Vagina (tissue), 2 donors: ENCODE results near the gene NEDD4L. TPM values are rescaled to one million over a fixed set of nuclear protein-coding genes. Genes with fewer than 3 reads are reported as not detected.

Experiments used
- DNase-seq, 2 donors: peaks; one replicate each; pipeline ENCODE4 v3.0.0-alpha.2; 2017; ENCODE audit errors: extremely low spot score in 2 of 2
- H3K27ac ChIP-seq: fragments of 200-600 bp; sonication (generic); one replicate; pipeline ENCODE4 v1.5.1; 2019
- H3K27me3 ChIP-seq: fragments of 200-600 bp; sonication (generic); one replicate; pipeline ENCODE4 v1.5.1; 2019
- H3K36me3 ChIP-seq, 2 donors: fragments of 200-600 bp; sonication (generic); one replicate each; pipeline ENCODE4 v1.5.1; 2017 to 2019
- H3K4me1 ChIP-seq: fragments of 200-600 bp; sonication (generic); one replicate; pipeline ENCODE4 v1.5.1; 2019
- H3K4me3 ChIP-seq, 2 donors: fragments of 200-600 bp; sonication (generic); 1 replicate in 1 of 2; 2 replicates in 1 of 2; pipeline ENCODE4 v1.5.1; 2016 to 2019
- H3K9me3 ChIP-seq: fragments of 200-600 bp; sonication (generic); one replicate; pipeline ENCODE4 v1.5.1; 2019
- POLR2A ChIP-seq, 2 donors: fragments of 450-650 bp; IDR thresholded peaks; one replicate each; pipeline ENCODE4 v1.6.1; 2017; ENCODE audit warnings: antibody characterized with exemption in 2 of 2, mild to moderate bottlenecking in 2 of 2, moderate library complexity in 2 of 2
- POLR2AphosphoS5 ChIP-seq, 2 donors: sonication (generic); formaldehyde crosslinking; IDR thresholded peaks; one replicate each; pipeline ENCODE4 v1.9.0; 2017; ENCODE audit warnings: antibody characterized with exemption in 2 of 2, mild to moderate bottlenecking in 2 of 2, low read depth in 1 of 2; ENCODE audit not compliant: insufficient read depth in 1 of 2
- intact Hi-C: fragments of 100-400 bp; cut with DNase I; formaldehyde crosslinking; loops from one replicate; pipeline ENCODE4 v1.15.1; 2023
- total RNA-seq: library from RNA; depleted of rRNA; stranded (reverse); fragments of >200 nt; gene quantifications from one replicate; pipeline ENCODE4 v1.2.3, GENCODE V29; 2016
- TF ChIP-seq, protein P1 (sequence below), 3 experiments: fragments of 450-650 bp in 2 of 3; fragments of 200-600 bp in 1 of 3; sonication (generic) in 1 of 3; IDR thresholded peaks; one replicate each; pipeline ENCODE4 v1.5.1; 2017 to 2019; ENCODE audit warnings: antibody characterized with exemption in 3 of 3, mild to moderate bottlenecking in 2 of 3, moderate library complexity in 2 of 3

Gene NEDD4L
- total RNA-seq, 1 donor from 2014 or later, result 42.2 TPM

DNA sequence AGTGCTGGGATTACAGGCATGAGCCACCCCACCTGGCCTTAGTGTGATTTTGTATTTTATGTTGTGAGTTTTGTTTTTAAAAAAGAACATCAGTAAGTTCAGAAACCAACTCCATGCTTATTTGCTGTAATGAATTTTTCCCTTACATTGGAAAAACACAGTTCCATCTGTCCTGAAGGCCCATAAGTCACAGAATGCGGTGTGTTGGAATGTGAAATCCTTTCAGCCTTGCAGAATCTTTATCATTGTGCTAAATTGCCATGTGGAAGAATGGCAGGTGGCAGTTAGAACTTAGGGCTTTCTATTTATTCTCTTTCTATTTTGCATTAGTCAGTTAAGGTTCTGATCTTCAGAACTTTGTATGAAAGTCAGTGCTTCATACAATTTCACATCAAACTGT is 52.6 kb downstream of the NEDD4L start:
- TF ChIP-seq POLR2A (IDR thresholded peaks at IDR 0.05) (no peak), POLR2AphosphoS5 (IDR thresholded peaks at IDR 0.05; ENCODE audit: insufficient read depth in 1 of 2, low read depth in 1 of 2) (no peak)
- TF ChIP-seq, protein P1, sequence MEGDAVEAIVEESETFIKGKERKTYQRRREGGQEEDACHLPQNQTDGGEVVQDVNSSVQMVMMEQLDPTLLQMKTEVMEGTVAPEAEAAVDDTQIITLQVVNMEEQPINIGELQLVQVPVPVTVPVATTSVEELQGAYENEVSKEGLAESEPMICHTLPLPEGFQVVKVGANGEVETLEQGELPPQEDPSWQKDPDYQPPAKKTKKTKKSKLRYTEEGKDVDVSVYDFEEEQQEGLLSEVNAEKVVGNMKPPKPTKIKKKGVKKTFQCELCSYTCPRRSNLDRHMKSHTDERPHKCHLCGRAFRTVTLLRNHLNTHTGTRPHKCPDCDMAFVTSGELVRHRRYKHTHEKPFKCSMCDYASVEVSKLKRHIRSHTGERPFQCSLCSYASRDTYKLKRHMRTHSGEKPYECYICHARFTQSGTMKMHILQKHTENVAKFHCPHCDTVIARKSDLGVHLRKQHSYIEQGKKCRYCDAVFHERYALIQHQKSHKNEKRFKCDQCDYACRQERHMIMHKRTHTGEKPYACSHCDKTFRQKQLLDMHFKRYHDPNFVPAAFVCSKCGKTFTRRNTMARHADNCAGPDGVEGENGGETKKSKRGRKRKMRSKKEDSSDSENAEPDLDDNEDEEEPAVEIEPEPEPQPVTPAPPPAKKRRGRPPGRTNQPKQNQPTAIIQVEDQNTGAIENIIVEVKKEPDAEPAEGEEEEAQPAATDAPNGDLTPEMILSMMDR (IDR thresholded peaks at IDR 0.05), result no peak
- Histone ChIP-seq H3K36me3 (no peaks in the 10 kb centered on the region), H3K9me3 (no peaks in the 10 kb centered on the region), H3K27ac (no peak overlapping the region), H3K4me3 (no peak overlapping the region), H3K27me3 (no peaks in the 10 kb centered on the region), H3K4me1 (no peaks in the 10 kb centered on the region)
- DNase-seq, result no peak
- intact Hi-C loops, result no loop called here

DNA sequence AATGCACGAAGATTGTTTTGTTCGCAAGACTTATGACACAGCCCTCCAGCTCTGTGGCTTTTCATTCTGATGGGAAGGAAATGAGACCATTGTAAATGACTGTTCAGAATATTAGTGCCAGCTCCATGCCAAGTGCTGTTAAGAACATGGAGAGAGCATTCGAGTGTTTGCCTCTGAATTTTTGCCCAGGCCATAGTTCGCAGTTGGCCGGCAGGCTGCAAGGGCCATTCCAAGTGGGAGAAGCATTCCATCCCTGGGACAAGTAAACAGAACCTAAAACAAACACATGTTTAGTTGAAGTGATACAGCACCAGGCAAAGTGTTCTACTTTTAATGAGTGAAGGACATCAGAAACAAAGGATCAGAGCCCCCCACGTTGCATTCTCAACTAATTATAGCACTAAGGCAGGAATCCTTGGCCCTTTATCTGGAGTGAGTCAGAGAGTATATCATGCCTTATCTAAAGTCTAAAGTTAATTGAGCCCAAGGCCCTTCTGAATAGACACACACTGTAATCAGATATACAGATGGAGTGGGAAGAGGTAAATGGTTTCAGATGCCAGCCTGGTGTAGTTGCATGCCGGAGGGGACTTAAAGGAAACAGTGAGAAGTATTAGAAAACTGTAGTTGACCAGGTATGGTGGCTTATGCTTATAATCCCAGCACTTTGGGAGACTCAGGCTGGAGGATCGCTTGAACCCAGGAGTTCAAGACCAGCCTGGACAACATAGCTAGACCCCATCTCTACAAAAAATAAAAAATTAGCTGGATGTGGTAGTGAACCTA is 53.3 kb downstream of the NEDD4L start:
- TF ChIP-seq POLR2A (IDR thresholded peaks at IDR 0.05) (no peak), POLR2AphosphoS5 (IDR thresholded peaks at IDR 0.05; ENCODE audit: insufficient read depth in 1 of 2, low read depth in 1 of 2) (no peak)
- TF ChIP-seq, protein P1 (IDR thresholded peaks at IDR 0.05), result no peak
- H3K27ac ChIP-seq, result no peak overlapping the region
- no peaks in the 10 kb centered on the region for H3K4me1 ChIP-seq
- DNase-seq, result no peak
- H3K36me3 ChIP-seq, result no peaks in the 10 kb centered on the region
- H3K27me3 ChIP-seq, result no peaks in the 10 kb centered on the region
- intact Hi-C loops, result no loop called here
- no peaks in the 10 kb centered on the region for H3K9me3 ChIP-seq
- no peak overlapping the region for H3K4me3 ChIP-seq

DNA sequence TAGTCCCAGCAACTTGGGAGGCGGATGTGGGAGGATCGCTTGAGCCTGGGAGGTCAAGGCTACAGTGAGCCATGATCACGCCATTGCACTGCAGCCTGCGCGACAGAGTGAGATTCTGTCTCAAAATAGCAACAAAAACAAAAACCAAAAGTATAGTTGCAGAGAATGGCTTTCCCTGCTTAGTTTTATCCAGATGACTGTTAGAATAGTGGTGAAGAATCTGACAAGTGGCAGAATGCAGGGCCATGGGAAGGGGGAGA is 53.8 kb downstream of the NEDD4L start:
- TF ChIP-seq POLR2AphosphoS5 (IDR thresholded peaks at IDR 0.05; ENCODE audit: insufficient read depth in 1 of 2, low read depth in 1 of 2) (no peak), POLR2A (IDR thresholded peaks at IDR 0.05) (no peak)
- TF ChIP-seq, protein P1 (IDR thresholded peaks at IDR 0.05), result no peak
- no peak for DNase-seq
- Histone ChIP-seq H3K27ac (no peak overlapping the region), H3K4me3 (no peak overlapping the region), H3K9me3 (no peaks in the 10 kb centered on the region), H3K27me3 (no peaks in the 10 kb centered on the region), H3K4me1 (no peaks in the 10 kb centered on the region), H3K36me3 (no peaks in the 10 kb centered on the region)
- intact Hi-C loops, result no loop called here

DNA sequence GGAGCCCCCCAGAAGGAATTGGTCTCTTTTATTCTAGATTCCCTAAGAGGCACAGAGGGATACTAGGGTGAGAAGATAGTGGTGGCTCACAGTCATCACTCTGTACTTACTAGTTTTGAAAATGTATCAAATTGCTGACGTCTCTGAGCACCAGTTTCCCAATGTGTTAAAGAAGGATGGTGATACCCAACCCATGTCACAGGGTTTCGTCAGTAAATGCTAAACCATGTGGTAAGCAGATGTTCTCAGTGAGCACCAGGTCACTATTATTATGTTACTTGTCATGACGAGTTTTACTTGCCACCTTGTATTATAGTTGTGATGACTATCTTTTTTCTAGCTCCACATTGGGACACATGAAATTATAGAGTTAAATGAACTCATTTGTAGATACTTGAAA is 54.7 kb downstream of the NEDD4L start:
- TF ChIP-seq, protein P1 (IDR thresholded peaks at IDR 0.05), result no peak
- TF ChIP-seq POLR2AphosphoS5 (IDR thresholded peaks at IDR 0.05; ENCODE audit: insufficient read depth in 1 of 2, low read depth in 1 of 2) (no peak), POLR2A (IDR thresholded peaks at IDR 0.05) (no peak)
- Histone ChIP-seq H3K9me3 (no peaks in the 10 kb centered on the region), H3K27me3 (no peaks in the 10 kb centered on the region), H3K27ac (no peak overlapping the region), H3K4me3 (no peak overlapping the region), H3K36me3 (no peaks in the 10 kb centered on the region), H3K4me1 (no peaks in the 10 kb centered on the region)
- intact Hi-C loops, result no loop called here
- no peak for DNase-seq

DNA sequence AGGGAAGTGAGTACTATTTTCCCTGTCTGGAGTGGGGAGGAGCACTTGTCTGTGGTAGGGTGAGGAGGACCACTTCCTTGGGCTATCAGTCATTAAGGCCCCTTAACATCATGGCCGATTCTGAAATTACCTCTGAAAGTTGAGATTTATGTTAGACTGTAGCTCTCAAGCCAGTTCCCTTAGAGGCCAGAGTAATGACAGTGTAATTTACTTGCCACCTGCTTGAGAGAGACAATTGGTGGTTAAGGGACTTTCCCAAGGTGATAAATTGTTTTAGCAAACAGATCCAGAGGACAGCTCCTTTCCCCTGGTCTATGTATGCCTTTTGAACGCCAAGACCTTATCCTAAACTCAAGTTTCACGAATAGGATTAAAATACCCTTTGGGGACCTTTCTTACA is 56.1 kb downstream of the NEDD4L start:
- intact Hi-C loops, result no loop called here
- H3K27me3 ChIP-seq, result no peaks in the 10 kb centered on the region
- no peak overlapping the region for H3K27ac ChIP-seq
- TF ChIP-seq POLR2A (IDR thresholded peaks at IDR 0.05), result no peak
- TF ChIP-seq, protein P1 (IDR thresholded peaks at IDR 0.05), result no peak
- TF ChIP-seq POLR2AphosphoS5 (IDR thresholded peaks at IDR 0.05; ENCODE audit: insufficient read depth in 1 of 2, low read depth in 1 of 2), result no peak
- DNase-seq, result no peak
- H3K9me3 ChIP-seq, result no peaks in the 10 kb centered on the region
- no peak overlapping the region for H3K4me3 ChIP-seq
- no peaks in the 10 kb centered on the region for H3K36me3 ChIP-seq
- H3K4me1 ChIP-seq, result no peaks in the 10 kb centered on the region
